Effector CD8-positive, alpha-beta T cell (primary cell): ENCODE results near the gene PRR18.
A peak's percentile ranks its signal among the peaks of the same experiment; 100 is the strongest.

Experiments
- DNase-seq: peaks from one replicate; lab custom pipeline; 2025; lab: John Stamatoyannopoulos, UW

Gene PRR18

GRCh38 chr6:166333172-166333995, 25.2 kb upstream of the PRR18 start:
- no peak for DNase-seq

- DNase-seq, result no peak
Observed at GRCh38 chr6:166331503-166332415, 23.6 kb upstream of the PRR18 start.

DNA sequence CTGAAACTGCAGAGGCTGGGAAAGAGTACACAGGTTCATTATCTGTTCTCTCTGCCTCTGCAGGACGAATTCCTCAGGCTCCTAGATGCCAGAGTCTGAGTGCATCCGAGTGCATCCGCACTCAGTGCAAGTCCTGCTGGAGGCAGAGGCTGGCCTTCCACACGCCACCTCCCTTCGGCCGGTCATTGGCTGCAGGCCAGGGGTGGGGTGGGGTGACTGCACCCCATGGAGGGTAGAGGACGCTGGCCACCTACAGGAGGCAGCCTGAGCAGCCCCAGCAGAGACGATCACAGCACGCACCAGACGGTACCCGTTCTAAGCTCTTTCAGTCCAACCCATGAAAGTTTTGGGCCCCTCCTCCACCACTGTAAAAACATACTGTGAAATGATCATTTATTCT, 22.4 kb upstream of the PRR18 start:
- no peak for DNase-seq

DNA sequence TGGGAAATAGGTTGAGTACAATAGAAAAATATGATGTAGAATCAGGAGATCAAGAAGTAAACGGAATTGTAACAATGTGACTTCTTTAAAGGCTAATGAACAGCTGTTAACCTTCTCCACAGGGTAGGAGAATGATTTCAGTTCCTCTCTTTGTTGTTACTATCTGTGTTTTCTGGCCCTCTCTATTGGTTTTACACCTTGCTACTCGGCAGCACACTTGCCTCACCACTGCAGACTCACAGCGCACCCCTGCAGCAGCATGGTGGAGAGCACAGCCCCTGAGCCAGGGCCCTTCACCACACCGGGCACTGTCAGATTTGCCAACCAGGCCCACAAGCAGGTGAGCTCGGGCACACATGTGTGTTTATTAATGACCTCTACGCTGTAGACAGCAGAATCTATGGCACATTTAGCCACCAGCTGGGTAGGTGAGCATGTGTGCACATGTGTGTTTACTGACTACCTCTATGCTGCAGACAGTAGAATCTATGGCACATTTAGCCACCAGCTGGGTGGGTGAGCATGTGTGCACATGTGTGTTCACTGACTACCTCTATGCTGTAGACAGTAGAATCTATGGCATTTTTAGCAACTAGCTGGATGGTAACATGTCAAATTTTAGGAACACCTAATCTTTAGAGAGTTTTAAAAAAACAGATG, 17.3 kb upstream of the PRR18 start:
- no peak for DNase-seq

DNA sequence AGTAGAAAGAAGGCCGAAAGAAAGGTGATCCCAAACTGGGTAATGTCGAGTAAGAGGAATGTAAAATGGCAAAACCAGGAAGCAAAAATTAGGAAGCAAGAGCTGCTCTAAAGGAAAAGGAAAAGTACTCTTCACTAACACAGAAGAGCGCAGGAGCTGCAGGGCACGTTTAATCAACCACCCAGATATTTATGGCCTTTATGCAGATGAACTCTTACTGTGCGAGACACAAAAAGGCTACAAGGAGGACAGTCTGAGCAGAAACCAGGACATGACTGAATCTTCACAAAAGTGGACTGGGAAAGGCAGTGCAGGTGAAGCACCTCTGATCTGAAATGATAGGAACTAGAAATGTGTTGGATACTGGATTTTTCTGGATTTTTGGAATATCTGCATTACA, 15.2 kb upstream of the PRR18 start:
- DNase-seq, result no peak

GRCh38 chr6:166318649-166319600, 10.7 kb upstream of the PRR18 start:
- DNase-seq, result no peak

GRCh38 chr6:166318227-166318626, 10.0 kb upstream of the PRR18 start:
- no peak for DNase-seq

DNA sequence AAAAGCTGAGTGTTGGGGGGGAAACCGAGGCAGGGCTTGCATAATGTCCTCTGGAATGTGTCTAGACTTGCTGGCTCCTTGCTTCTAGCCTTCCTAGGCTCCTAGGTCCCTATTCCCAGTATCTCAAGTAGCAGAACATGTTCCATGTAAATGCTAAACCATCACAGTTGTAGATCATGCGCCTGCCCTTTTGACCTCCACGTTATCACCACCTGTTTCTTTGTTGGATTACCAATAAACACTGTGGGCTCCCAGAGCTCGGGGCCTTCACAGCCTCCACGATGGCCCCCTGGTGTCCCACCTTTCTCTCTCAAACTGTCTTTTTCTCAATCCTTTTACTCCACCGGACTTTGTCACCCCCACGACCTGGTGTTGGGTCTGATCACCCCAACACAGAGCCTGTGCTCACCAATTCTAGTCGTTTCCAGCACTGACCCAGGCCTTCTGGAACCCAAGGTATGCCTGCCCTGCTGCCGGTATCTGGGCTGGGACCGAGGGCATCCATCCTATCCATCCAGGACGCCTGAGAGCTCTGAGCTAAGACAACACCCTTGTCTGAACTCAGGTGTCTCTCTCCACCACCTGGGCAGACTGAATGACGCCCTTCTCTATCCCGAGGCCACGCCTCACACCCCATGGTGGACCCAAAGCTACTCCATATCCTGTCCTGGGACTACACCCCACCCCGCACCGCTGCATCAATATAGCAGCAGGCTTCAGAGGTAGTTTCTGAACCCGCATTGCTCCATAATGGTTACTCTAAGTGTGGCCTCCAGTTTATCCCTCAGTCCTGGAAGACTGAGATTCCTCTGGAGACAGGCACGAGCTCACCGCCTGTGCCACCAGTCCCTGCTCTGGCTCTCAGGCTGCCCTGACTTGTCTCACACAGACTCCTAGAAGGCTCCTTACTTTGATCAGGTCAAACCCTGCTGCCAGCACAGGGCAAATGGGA, 9.3 kb upstream of the PRR18 start:
- DNase-seq, result no peak

DNA sequence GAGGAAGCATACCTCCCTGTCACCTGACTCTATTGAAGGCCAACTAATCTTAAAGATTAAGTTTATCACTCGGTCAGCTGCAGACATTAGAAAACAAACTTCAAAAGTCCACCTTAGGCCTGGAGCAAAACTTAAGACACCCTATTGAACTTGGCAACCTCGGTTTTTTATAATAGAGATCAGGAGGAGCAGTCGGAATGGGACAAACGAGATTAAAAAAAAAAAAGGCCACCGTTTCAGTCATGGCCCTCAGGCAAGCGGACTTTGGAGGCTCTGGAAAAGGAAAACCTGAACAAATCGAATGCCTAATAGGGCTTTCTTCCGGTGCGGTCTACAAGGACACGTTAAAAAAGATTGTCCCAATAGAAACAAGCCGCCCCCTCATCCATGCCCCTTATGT, 7.2 kb upstream of the PRR18 start:
- DNase-seq, result no peak

DNA sequence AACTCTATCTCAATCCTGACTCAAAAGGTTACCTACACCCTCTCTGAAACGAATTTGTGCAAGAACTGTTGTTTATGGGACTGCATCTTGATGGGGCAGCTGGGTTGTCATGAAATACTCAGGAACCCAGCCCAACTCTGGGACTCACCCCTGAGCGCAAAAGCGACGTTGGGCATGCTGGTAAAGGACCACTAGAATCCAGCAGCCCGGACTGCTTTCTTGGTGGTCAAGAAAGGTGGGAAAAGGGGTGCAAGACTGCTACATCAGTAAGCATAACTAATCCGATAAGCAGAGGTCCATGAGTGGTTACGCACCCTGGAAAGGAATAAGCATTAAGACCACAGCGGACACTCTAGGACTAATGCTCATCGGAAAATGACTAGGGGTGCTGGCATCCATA, 6.3 kb upstream of the PRR18 start:
- DNase-seq, result no peak

DNA sequence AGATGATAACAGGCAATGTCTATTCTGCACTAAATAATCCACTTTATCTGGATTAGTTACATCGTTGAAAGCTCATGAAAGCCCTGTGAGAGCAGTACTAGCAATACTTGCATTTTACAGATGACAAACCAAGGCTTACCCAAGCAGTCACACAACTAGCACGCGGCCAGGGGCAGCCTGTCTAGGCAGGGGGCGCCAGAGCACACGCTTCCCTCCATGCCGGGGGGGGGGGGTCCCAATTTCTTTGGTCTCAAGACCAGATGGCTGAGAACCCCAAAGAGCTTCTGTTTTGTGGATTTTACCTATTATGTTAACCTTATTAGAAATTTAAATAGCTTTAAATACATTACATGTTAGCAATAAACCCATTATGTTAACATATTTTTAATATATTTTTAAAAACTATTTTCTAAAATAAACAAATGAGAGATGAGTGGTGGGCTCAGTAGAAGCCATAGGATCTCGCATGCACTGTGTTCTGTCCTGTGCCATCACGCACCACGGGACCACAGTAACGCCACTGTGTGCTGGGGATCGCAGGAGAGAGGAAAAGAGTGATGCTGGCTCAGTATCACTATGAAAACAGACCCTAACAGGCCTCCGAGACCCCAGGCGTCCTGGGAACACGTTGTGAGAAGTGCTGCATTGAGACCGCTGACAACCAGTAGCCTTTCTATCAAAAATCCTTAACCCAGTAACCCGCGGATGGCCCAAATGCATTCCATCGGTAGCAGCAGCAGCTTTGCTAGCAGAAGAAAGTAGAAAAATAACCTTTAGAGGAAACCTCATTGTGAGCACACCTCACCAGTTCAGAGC, 5.3 kb upstream of the PRR18 start:
- peak; percentile 42 for DNase-seq

GRCh38 chr6:166312832-166313231, 4.6 kb upstream of the PRR18 start:
- DNase-seq, result no peak

- no peak for DNase-seq
Observed at GRCh38 chr6:166310634-166311033, 2.4 kb upstream of the PRR18 start.

DNA sequence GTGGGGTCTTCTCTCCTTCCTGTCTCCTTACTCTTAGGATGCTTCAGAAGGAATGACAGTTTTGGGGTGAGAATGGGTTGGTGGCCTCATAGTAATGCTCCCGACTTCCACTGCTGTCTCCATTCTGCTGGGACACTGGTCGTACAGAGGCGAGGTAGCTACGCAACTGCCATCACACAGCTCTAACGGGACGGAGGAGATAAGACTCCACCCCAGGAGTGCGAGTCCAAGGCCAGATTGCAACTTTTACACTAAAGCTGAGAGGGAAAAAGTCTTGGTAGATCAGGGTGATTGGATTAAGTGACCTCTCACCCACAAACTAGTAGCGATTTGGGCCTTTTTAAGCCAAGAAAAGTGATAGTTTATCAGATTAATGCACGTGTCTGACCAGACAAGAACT, 1.8 kb upstream of the PRR18 start:
- DNase-seq, result no peak

DNA sequence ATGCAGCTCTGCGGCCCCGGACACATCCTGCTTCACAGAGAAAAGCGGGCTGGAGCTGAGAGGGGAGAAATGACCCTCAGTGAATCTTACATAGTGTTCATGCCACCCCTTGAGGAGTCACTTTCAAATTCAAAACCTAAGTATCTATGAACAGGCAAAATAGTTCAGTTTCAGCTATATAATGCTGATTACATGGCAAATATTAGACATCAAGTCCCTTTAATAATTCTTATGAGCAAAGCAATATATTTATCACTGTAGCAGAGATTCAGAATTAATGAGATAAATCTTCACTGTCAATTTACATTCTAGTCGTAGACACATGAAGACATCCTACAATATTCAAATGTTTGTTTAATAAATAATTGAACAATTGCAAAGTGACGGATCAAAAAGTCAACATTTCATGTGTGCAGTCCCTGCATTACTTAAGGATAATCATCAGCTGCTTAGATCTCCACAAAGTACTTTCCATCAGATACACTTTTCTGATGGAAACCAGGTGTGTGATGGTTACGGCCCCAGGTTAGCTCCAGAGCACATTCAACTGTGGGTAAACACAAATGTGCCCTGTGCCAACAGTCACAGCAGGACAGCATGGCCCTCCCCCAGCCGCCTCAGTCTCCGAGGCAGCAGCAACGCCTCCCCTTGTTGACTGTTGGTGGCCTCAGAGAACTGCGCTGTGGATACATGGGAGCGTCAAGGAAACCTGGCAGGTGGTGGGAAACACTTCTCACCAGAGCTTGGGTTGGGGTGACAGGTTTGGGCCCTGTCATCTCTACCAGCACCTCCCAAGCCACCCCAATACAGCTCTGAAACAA, 787 bp upstream of the PRR18 start:
- DNase-seq, result no peak

- DNase-seq, result no peak
Observed at GRCh38 chr6:166307082-166308032, 835 bp downstream of the PRR18 start.

- DNase-seq, result no peak
Observed at GRCh38 chr6:166306378-166307081, 1.7 kb downstream of the PRR18 start.
